ENCODE data around the gene PTMA.
A peak's percentile ranks its signal among the peaks of the same experiment; 100 is the strongest.

Gene PTMA

GRCh38 chr2:231704017-231704416 is 4.3 kb upstream of the PTMA start:
- no peak for DNase-seq (ENCODE audit: extremely low read depth, low read depth)
- TF ChIP-seq, protein P1, sequence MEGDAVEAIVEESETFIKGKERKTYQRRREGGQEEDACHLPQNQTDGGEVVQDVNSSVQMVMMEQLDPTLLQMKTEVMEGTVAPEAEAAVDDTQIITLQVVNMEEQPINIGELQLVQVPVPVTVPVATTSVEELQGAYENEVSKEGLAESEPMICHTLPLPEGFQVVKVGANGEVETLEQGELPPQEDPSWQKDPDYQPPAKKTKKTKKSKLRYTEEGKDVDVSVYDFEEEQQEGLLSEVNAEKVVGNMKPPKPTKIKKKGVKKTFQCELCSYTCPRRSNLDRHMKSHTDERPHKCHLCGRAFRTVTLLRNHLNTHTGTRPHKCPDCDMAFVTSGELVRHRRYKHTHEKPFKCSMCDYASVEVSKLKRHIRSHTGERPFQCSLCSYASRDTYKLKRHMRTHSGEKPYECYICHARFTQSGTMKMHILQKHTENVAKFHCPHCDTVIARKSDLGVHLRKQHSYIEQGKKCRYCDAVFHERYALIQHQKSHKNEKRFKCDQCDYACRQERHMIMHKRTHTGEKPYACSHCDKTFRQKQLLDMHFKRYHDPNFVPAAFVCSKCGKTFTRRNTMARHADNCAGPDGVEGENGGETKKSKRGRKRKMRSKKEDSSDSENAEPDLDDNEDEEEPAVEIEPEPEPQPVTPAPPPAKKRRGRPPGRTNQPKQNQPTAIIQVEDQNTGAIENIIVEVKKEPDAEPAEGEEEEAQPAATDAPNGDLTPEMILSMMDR (IDR thresholded peaks at IDR 0.05; ENCODE audit: low read depth, low read length): no peak

DNA sequence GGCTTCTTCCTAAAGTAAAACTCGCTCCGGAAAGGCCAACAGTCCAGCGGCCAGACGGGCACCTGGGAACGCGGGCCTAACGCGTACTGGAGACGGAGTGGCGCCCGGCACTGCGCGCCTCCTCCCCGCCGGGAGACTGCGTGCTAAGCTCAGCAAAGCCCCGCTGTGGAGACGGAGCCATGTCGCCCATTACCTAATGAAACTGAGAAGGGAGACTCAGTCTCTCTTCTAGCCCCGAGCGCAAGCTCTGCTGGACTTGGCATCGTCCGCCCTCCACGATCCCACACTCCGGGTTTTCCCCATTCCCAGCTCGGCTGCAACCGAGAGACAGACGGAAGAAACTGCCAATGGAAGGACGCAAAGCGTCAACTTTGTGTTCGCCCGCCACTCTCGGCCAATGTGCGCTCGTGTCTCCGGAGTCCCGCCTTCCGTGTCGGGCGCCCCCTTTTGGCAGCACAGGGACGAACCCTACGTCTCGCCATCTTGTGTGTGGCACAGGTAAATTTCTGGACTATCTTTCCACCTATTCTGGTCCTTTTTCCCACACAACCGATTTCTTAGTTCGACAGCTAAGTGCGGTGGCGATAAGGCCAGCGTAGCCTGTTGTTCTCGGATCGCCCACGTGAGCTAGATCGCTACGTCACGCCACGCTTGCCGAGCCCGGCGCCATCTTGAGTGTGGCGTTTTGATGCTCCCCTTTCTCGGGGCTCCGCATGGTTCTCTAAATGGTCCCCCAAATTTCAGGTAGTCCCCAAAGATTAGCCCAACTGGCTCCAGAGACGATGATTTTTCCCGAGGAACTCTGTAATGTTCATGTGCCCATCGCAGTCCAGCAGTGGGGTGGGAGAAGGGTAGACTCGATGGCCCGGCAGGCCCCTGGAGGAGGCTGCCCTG is 1.3 kb upstream of the PTMA start:
- TF ChIP-seq, protein P1 (IDR thresholded peaks at IDR 0.05; ENCODE audit: low read depth, low read length): peak; percentile 92
- peak; percentile 98 for DNase-seq (ENCODE audit: extremely low read depth, low read depth)

- TF ChIP-seq, protein P1 (IDR thresholded peaks at IDR 0.05; ENCODE audit: low read depth, low read length): no peak
- no peak for DNase-seq (ENCODE audit: extremely low read depth, low read depth)
Measured at GRCh38 chr2:231707625-231707926, 749 bp upstream of the PTMA start.

DNA sequence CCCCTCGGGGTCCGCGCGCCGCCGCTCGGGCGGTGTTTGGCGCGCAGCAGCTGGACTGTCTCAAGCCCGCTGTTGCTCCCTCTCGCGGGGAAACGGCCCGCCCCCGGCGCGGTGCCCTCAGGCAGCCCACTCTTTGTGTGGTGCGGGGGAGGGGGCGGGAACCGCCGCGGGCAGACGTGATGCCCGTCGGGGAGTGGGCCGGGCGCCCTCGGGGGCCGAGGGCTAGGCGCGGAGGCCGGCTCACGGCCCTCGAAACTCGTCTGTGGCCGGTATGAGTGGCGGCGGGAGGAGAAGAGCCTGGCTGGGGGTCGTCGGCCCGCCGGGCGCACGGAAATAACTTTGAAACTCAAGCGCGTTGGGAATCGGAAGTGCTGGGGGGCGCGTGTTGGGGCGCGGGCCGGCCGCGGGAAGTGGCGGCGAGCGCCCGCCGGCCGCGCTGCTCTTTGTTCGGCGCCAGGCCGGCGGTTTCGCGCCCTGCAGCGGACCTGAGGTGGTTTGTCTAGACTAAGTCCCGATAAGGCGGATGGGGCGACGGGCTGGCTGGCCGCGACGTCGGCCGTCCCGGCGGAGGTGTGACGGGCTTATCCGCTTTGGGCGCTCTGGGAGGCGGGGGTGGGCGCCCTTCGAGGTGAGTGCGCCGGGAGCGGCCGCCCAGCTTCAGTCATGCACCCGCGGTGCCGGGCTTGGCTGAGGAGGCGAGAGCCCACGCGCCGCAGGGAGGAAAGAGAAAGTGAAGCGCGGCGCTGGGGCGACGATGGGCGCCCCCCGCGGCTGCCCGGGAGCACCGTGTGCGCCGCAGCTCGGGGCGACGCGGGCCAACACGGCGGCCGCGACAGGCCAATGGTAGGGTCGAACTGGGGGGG is 679 bp downstream of the PTMA start:
- no peak for DNase-seq (ENCODE audit: extremely low read depth, low read depth)
- TF ChIP-seq, protein P1 (IDR thresholded peaks at IDR 0.05; ENCODE audit: low read depth, low read length): no peak

DNA sequence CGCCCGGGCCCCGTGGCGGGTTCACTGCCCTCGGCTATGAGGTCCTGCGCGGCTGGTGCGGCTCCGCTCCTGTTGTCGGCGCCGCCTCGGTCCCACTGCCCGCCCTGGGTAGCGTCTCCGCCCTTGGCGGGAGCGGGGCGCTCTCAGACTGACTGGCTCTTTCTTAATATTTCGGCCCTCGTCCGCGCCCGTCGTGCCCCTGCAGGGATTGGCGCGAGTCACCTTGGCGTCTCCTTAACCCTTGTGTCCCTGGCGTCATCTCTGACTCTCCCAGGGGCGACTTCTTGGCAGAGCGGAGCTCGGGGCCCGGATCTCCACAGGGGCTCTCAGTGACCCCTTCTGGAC is 1.3 kb downstream of the PTMA start:
- TF ChIP-seq, protein P1 (IDR thresholded peaks at IDR 0.05; ENCODE audit: low read depth, low read length): no peak

GRCh38 chr2:231709981-231710798 is 1.9 kb downstream of the PTMA start:
- DNase-seq (ENCODE audit: extremely low read depth, low read depth): peak; percentile 67

More for the DNA sequence above, 1.3 kb downstream of the PTMA start:
- no peak for DNase-seq (ENCODE audit: extremely low read depth, low read depth)

More at GRCh38 chr2:231709981-231710798, 1.9 kb downstream of the PTMA start:
- TF ChIP-seq, protein P1 (IDR thresholded peaks at IDR 0.05; ENCODE audit: low read depth, low read length): peak; percentile 48
